Fibroblast of lung (primary cell): ENCODE data around the gene SEC14L5. TPM values are rescaled to one million over a fixed set of nuclear protein-coding genes. Genes with fewer than 3 reads are reported as not detected.

Source experiments
- DNase-seq, 2 donors: peaks; one replicate each; pipeline versions ENCODE4 v3.0.0 to v3.0.0-alpha.2; 2010; ENCODE audit warnings: low read depth in 2 of 2
- H2AFZ ChIP-seq: 2 replicates; pipeline ENCODE4 v1.5.1; 2012; ENCODE audit warnings: low read length, control low read depth, inconsistent platforms
- H3K27ac ChIP-seq: 2 replicates; pipeline ENCODE4 v1.5.1; 2011; ENCODE audit warnings: low read length, control low read depth; ENCODE audit not compliant: insufficient read depth
- H3K27me3 ChIP-seq: 2 replicates; pipeline ENCODE4 v1.5.1; 2011; ENCODE audit warnings: mild to moderate bottlenecking, low read length; ENCODE audit not compliant: control insufficient read depth, insufficient read depth
- H3K36me3 ChIP-seq: 2 replicates; pipeline ENCODE4 v1.5.1; 2011; ENCODE audit warnings: low read length; ENCODE audit not compliant: control insufficient read depth, insufficient read depth
- H3K4me1 ChIP-seq: 2 replicates; pipeline ENCODE4 v1.5.1; 2011; ENCODE audit warnings: low read length; ENCODE audit not compliant: control insufficient read depth, insufficient read depth; ENCODE audit errors: extremely low read depth
- H3K4me2 ChIP-seq: 2 replicates; pipeline ENCODE4 v1.5.1; 2011; ENCODE audit warnings: low read length, control low read depth; ENCODE audit not compliant: insufficient read depth; ENCODE audit errors: extremely low read depth
- H3K4me3 ChIP-seq, 4 experiments: fragments of 200-600 bp in 1 of 4; sonication (generic) in 1 of 4; replicated peaks in 1 of 4; 2 replicates each; pipeline ENCODE4 v1.5.1; 2011 to 2016; ENCODE audit warnings: low read length in 4 of 4, low read depth in 3 of 4, mild to moderate bottlenecking in 3 of 4, control low read depth in 2 of 4, inconsistent platforms in 1 of 4, mixed read lengths in 1 of 4; ENCODE audit not compliant: insufficient read depth in 1 of 4; ENCODE audit errors: control extremely low read depth in 1 of 4
- H3K79me2 ChIP-seq: 2 replicates; pipeline ENCODE4 v1.5.1; 2012; ENCODE audit warnings: mild to moderate bottlenecking, low read length, inconsistent platforms; ENCODE audit not compliant: control insufficient read depth, insufficient read depth
- H3K9ac ChIP-seq: 2 replicates; pipeline ENCODE4 v1.5.1; 2011; ENCODE audit warnings: mild to moderate bottlenecking, low read length, control low read depth; ENCODE audit not compliant: insufficient read depth
- H3K9me3 ChIP-seq: 2 replicates; pipeline ENCODE4 v1.5.1; 2012; ENCODE audit warnings: low read depth, low read length; ENCODE audit not compliant: control insufficient read depth, insufficient read depth
- H4K20me1 ChIP-seq: 2 replicates; pipeline ENCODE4 v1.5.1; 2011; ENCODE audit warnings: low read length; ENCODE audit not compliant: control insufficient read depth, insufficient read depth; ENCODE audit errors: extremely low read depth
- EZH2 ChIP-seq: IDR thresholded peaks from 2 replicates; pipeline ENCODE4 v1.5.1; 2012; ENCODE audit warnings: low read length, control low read depth, mild to moderate bottlenecking; ENCODE audit errors: missing control alignments
- polyA plus RNA-seq, 2 donors: library from polyadenylated mRNA; depleted of rRNA in 1 of 2; stranded (reverse) in 1 of 2; unstranded in 1 of 2; fragments of >200 nt; gene quantifications; 2 replicates each; pipeline ENCODE4 v1.2.1, GENCODE V29; 2011 to 2012; ENCODE audit warnings: missing spikeins in 1 of 2
- total RNA-seq: library from RNA; depleted of rRNA; stranded (reverse); fragments of >200 nt; gene quantifications from 2 replicates; pipeline ENCODE4 v1.2.1, GENCODE V29; 2014
- TF ChIP-seq, protein P1 (sequence below), 2 donors: IDR thresholded peaks in 1 of 2; conservative IDR thresholded peaks in 1 of 2; 1 replicate in 1 of 2; 2 replicates in 1 of 2; pipeline ENCODE4 v1.5.1; 2011 to 2012; ENCODE audit warnings: low read length in 2 of 2, control low read depth in 1 of 2, inconsistent platforms in 1 of 2, low read depth in 1 of 2, mild to moderate bottlenecking in 1 of 2

SEC14L5 gene
- total and polyA plus RNA-seq, 2 donors (not counting 1 experiment from before 2014, with no cell fraction given): 0.05 to 0.99 TPM

DNA sequence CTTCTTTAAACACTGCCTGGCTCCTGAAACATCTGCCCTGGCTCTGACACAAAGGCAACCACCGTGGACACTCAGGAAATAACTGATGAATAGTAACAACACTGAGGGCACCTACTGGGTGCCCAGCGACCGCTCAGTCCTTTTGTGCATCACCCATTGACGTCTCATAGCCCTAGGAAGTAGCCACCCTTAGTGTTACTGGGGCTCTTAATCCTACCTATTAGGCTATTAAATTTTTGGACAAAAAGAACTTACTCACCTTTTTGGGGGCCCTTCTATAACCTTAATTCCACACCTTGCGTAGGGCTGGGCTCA is 32.9 kb upstream of the SEC14L5 start:
- no peak for DNase-seq
- no peak for TF ChIP-seq EZH2
- TF ChIP-seq, protein P1, sequence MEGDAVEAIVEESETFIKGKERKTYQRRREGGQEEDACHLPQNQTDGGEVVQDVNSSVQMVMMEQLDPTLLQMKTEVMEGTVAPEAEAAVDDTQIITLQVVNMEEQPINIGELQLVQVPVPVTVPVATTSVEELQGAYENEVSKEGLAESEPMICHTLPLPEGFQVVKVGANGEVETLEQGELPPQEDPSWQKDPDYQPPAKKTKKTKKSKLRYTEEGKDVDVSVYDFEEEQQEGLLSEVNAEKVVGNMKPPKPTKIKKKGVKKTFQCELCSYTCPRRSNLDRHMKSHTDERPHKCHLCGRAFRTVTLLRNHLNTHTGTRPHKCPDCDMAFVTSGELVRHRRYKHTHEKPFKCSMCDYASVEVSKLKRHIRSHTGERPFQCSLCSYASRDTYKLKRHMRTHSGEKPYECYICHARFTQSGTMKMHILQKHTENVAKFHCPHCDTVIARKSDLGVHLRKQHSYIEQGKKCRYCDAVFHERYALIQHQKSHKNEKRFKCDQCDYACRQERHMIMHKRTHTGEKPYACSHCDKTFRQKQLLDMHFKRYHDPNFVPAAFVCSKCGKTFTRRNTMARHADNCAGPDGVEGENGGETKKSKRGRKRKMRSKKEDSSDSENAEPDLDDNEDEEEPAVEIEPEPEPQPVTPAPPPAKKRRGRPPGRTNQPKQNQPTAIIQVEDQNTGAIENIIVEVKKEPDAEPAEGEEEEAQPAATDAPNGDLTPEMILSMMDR (conservative IDR thresholded peaks at IDR 0.05 in 1 of 2, IDR thresholded peaks at IDR 0.05 in 1 of 2; ENCODE audit: low read depth in 1 of 2, low read length in 2 of 2): no peak

DNA sequence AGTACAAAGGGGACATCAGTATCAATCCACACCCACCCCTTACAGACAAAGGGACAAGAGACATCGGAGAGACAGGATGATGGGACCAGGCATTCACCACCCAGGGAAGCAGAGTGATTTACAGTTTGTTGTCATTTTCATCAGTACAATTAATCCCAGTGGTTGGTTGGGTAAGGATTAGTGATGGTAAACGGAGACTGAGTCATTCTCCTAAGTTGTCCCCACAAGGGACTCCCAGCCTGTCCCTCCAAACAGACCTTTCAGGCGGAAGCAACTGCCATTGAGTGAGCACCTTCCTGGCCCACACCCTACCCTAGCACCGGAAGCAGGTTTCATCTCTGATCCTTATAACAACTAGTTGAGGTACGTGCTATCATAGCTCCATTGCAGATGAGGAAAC is 32.3 kb upstream of the SEC14L5 start:
- H3K4me1 ChIP-seq: no peaks in the 10 kb centered on the region
- H3K9me3 ChIP-seq: no peaks in the 10 kb centered on the region
- H3K4me3 ChIP-seq: no peak overlapping the region
- no peaks in the 10 kb centered on the region for H4K20me1 ChIP-seq
- H3K36me3 ChIP-seq: no peaks in the 10 kb centered on the region
- no peaks in the 10 kb centered on the region for H3K79me2 ChIP-seq
- no peak overlapping the region for H2AFZ ChIP-seq
- DNase-seq: no peak
- peaks cover 2% of the 10 kb centered on the region for H3K27me3 ChIP-seq
- no peak overlapping the region for H3K27ac ChIP-seq
- no peak for TF ChIP-seq EZH2
- TF ChIP-seq, protein P1 (conservative IDR thresholded peaks at IDR 0.05 in 1 of 2, IDR thresholded peaks at IDR 0.05 in 1 of 2; ENCODE audit: low read depth in 1 of 2, low read length in 2 of 2): no peak
- H3K9ac ChIP-seq: no peak overlapping the region
- no peak overlapping the region for H3K4me2 ChIP-seq

More for the DNA sequence above, 32.9 kb upstream of the SEC14L5 start:
- Histone ChIP-seq H3K36me3 (no peaks in the 10 kb centered on the region), H3K4me3 (no peak overlapping the region), H4K20me1 (no peaks in the 10 kb centered on the region), H3K9me3 (no peaks in the 10 kb centered on the region), H3K9ac (no peak overlapping the region), H3K27me3 (peaks cover 2% of the 10 kb centered on the region), H3K27ac (no peak overlapping the region), H3K4me1 (no peaks in the 10 kb centered on the region), H3K4me2 (no peak overlapping the region), H3K79me2 (no peaks in the 10 kb centered on the region), H2AFZ (no peak overlapping the region)

DNA sequence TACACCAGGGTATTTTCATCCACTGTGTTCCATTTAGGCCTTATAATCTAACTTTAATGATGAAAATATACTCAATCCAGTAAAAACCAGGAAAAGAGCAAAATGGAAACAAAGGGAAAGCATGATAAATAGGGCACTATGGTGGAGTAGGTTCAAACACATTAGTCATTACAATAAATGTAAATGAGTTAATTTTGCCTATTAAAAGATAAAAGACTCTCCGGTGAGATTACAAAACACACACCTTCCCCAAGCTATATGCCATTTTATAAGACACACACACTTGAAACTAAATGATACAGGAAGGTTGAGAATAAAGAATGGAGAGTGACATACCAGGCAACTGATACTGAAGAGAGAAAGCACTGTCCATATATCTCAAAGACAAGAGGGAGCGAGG is 31.2 kb upstream of the SEC14L5 start:
- H3K9me3 ChIP-seq: no peaks in the 10 kb centered on the region
- no peak overlapping the region for H3K4me2 ChIP-seq
- H3K79me2 ChIP-seq: no peaks in the 10 kb centered on the region
- no peaks in the 10 kb centered on the region for H3K4me1 ChIP-seq
- H3K4me3 ChIP-seq: no peak overlapping the region
- H3K36me3 ChIP-seq: no peaks in the 10 kb centered on the region
- no peak for TF ChIP-seq EZH2
- TF ChIP-seq, protein P1 (conservative IDR thresholded peaks at IDR 0.05 in 1 of 2, IDR thresholded peaks at IDR 0.05 in 1 of 2; ENCODE audit: low read depth in 1 of 2, low read length in 2 of 2): no peak
- no peak overlapping the region for H3K9ac ChIP-seq
- H2AFZ ChIP-seq: no peak overlapping the region
- no peak overlapping the region for H3K27ac ChIP-seq
- H3K27me3 ChIP-seq: peaks cover 2% of the 10 kb centered on the region
- DNase-seq: no peak
- no peaks in the 10 kb centered on the region for H4K20me1 ChIP-seq
